ENCODE results near the gene DMC1. TPM values are rescaled to one million over a fixed set of nuclear protein-coding genes. Genes with fewer than 3 reads are reported as not detected.

Gene DMC1
- total and polyA plus RNA-seq, 9 of the 15 experiments (the other 6 are each of a cell fraction or from before 2014, with no cell fraction given) = 5.5 to 55.5 (median 9.8) TPM

- no peaks in the 10 kb centered on the region for H3K9me3 ChIP-seq (replicated peaks; ENCODE audit: control insufficient read depth, insufficient read depth, low read depth, low read length)
- DNase-seq (ENCODE audit: extremely low read depth in 1 of 4, low spot score in 3 of 4) (no peak), FAIRE-seq (no peak), ATAC-seq (no peak)
- BruUV-seq (replicated peaks) = no TSS peak
- intact Hi-C loops (cut with micrococcal nuclease) (no loop called here), in situ Hi-C loops (cut with MboI) (no loop called here)
- H3K4me2 ChIP-seq (ENCODE audit: insufficient read depth, low read length) = no peak overlapping the region
- peaks cover 0 to 3% of the 10 kb centered on the region in 2 experiments; a peak in 1 of 5 replicates for H3K4me1 ChIP-seq (replicated peaks in 1 of 2; ENCODE audit: control insufficient read depth in 2 of 2, insufficient read depth in 2 of 2, low read length in 2 of 2)
- H4K20me1 ChIP-seq (replicated peaks; ENCODE audit: control insufficient read depth, insufficient read depth, low read length) = no peaks in the 10 kb centered on the region
- H3K27ac ChIP-seq (ENCODE audit: extremely low read depth, low read depth, low read length) = no peak overlapping the region
- POLR2A ChIA-PET = no interaction called here
- no peaks in the 10 kb centered on the region for H3K9me1 ChIP-seq (ENCODE audit: control insufficient read depth, insufficient read depth, low read length)
- no peak for TF ChIP-seq BRF2 (IDR thresholded peaks at IDR 0.05; ENCODE audit: borderline replicate concordance, insufficient read depth, insufficient read length)
- TF ChIP-seq HCFC1 (IDR thresholded peaks at IDR 0.05; ENCODE audit: low read depth, low read length) = no peak
- no peak for TF ChIP-seq RBM14 (IDR thresholded peaks at IDR 0.05; ENCODE audit: borderline replicate concordance, insufficient read depth, low read depth, low read length)
- TF ChIP-seq TAF1 (IDR thresholded peaks at IDR 0.05; ENCODE audit: control insufficient read depth, extremely low read depth, insufficient read depth, low read length, severe bottlenecking) = no peak
- no peak for TF ChIP-seq HMG20A (CRISPR knock-in tag; conservative IDR thresholded peaks at IDR 0.05)
- TF ChIP-seq ZNF121 (CRISPR knock-in tag; conservative IDR thresholded peaks at IDR 0.05) = no peak
- no peak for TF ChIP-seq LCOR (CRISPR knock-in tag; IDR thresholded peaks at IDR 0.05)
- no peak for TF ChIP-seq ZNF436 (CRISPR knock-in tag; IDR thresholded peaks at IDR 0.05)
- no peak for TF ChIP-seq OTX1 (CRISPR knock-in tag; IDR thresholded peaks at IDR 0.05)
- no peak for TF ChIP-seq KLF6 (CRISPR knock-in tag; IDR thresholded peaks at IDR 0.05; ENCODE audit: borderline replicate concordance)
- TF ChIP-seq JUND (IDR thresholded peaks at IDR 0.05; ENCODE audit: borderline replicate concordance, low read depth, low read length) = no peak
- TF ChIP-seq JUND (tag; IDR thresholded peaks at IDR 0.05; ENCODE audit: borderline replicate concordance, low read depth, low read length) = no peak
- no peak for TF ChIP-seq MYBL2 (IDR thresholded peaks at IDR 0.05; ENCODE audit: low read depth)
- no peak for TF ChIP-seq MYBL2 (CRISPR knock-in tag; IDR thresholded peaks at IDR 0.05; ENCODE audit: borderline replicate concordance)
- TF ChIP-seq ZNF668 (CRISPR knock-in tag; IDR thresholded peaks at IDR 0.05) = no peak
- TF ChIP-seq AFF1 (IDR thresholded peaks at IDR 0.05; ENCODE audit: low read depth in 1 of 2, partially characterized antibody in 2 of 2) = no peak
- no peak overlapping the region; a peak in 1 of 4 replicates for H3K9ac ChIP-seq (ENCODE audit: insufficient read depth in 1 of 2, low read depth in 2 of 2, low read length in 2 of 2)
- H3K27me3 ChIP-seq (ENCODE audit: control insufficient read depth in 2 of 2, insufficient read depth in 2 of 2, low read length in 2 of 2) = no peaks in the 10 kb centered on the region
- H2AFZ ChIP-seq (ENCODE audit: low read depth, low read length) = no peak overlapping the region
- no peaks in the 10 kb centered on the region for H3K79me2 ChIP-seq (ENCODE audit: control insufficient read depth, insufficient read depth, low read length)
- CTCF ChIA-PET (ENCODE audit: low intra/inter-chr PET ratio) = no interaction called here
- no peak overlapping the region for H3K4me3 ChIP-seq
- H3K36me3 ChIP-seq (ENCODE audit: control insufficient read depth, insufficient read depth, low read length) = no peaks in the 10 kb centered on the region
- WGBS (ENCODE audit: insufficient coverage, low coverage, missing lambda C conversion rate) = 34% methylated on average over 5 of the region's 5 CpGs
These were observed 40.3 kb upstream of the DMC1 start for GRCh38 chr22:38610234-38610633.

Data from K562 (cell line).